OCI-LY7 (cell line): ENCODE measurements around the gene KRTAP3-3. TPM values are rescaled to one million over a fixed set of nuclear protein-coding genes. Genes with fewer than 3 reads are reported as not detected.

Experiments
- BruUV-seq: library from RNA; stranded (reverse); fragments of 400-500 nt; replicated peaks from 2 replicates; lab custom pipeline; 2021; lab: Mats Ljungman, UMichigan
- CTCF ChIA-PET: fragments of 300-600 bp; sonication (Branson Sonifier 250); formaldehyde crosslinking; loops from one replicate; lab custom pipeline; 2022; ENCODE audit warnings: antibody characterized with exemption; ENCODE audit not compliant: unreplicated experiment; lab: Charles Lee
- POLR2A ChIA-PET: fragments of 300-600 bp; sonication (Branson Sonifier 250); formaldehyde crosslinking; loops from one replicate; lab custom pipeline; 2022; ENCODE audit warnings: antibody characterized with exemption; lab: Charles Lee
- DNase-seq: peaks from one replicate; pipeline ENCODE4 v3.0.0-alpha.2; 2015; ENCODE audit warnings: low spot score
- H2AFZ ChIP-seq: fragments of 200-600 bp; sonication (generic), shearing (Covaris generic); 2 replicates; pipeline ENCODE4 v1.6.1; 2014; ENCODE audit warnings: mild to moderate bottlenecking, antibody characterized with exemption, low read length, moderate library complexity
- H3K27ac ChIP-seq: fragments of 200-600 bp; sonication (generic); 2 replicates; pipeline ENCODE4 v1.5.1; 2014; ENCODE audit warnings: mixed run types, low read depth, mild to moderate bottlenecking, moderate library complexity, low read length, inconsistent platforms; ENCODE audit not compliant: poor library complexity, severe bottlenecking
- H3K36me3 ChIP-seq: fragments of 200-600 bp; sonication (generic); 2 replicates; pipeline ENCODE4 v1.6.1; 2014; ENCODE audit warnings: mild to moderate bottlenecking, antibody characterized with exemption, low read length, moderate library complexity, mixed read lengths; ENCODE audit not compliant: insufficient read depth
- H3K4me1 ChIP-seq: fragments of 200-600 bp; sonication (generic); 2 replicates; pipeline ENCODE4 v1.5.1; 2014; ENCODE audit warnings: mild to moderate bottlenecking, low read length; ENCODE audit not compliant: insufficient read depth, poor library complexity, severe bottlenecking
- H3K4me2 ChIP-seq: fragments of 200-600 bp; sonication (generic); 2 replicates; pipeline ENCODE4 v1.6.1; 2014; ENCODE audit warnings: mild to moderate bottlenecking, low read length
- H3K4me3 ChIP-seq: fragments of 200-600 bp; sonication (generic); 2 replicates; pipeline ENCODE4 v1.5.1; 2014; ENCODE audit warnings: mild to moderate bottlenecking, low read depth, low read length; ENCODE audit not compliant: poor library complexity, severe bottlenecking
- H3K79me2 ChIP-seq: fragments of 200-600 bp; sonication (generic); 2 replicates; pipeline ENCODE4 v1.6.1; 2016; ENCODE audit warnings: low read depth, mild to moderate bottlenecking, low read length, moderate library complexity, mixed read lengths; ENCODE audit not compliant: insufficient read depth
- H3K9me2 ChIP-seq: fragments of 200-600 bp; sonication (generic); 2 replicates; pipeline ENCODE4 v1.6.1; 2016; ENCODE audit warnings: mild to moderate bottlenecking, low read length, mixed read lengths; ENCODE audit not compliant: insufficient read depth
- H3K9me3 ChIP-seq: fragments of 200-600 bp; sonication (generic); 2 replicates; pipeline ENCODE4 v1.6.1; 2014; ENCODE audit warnings: mild to moderate bottlenecking, mixed run types, low read length, mixed read lengths
- H4K20me1 ChIP-seq: fragments of 200-600 bp; sonication (generic); 2 replicates; pipeline ENCODE4 v1.6.1; 2014; ENCODE audit warnings: mild to moderate bottlenecking, antibody characterized with exemption, low read length, moderate library complexity, mixed read lengths; ENCODE audit not compliant: insufficient read depth
- CTCF ChIP-seq: fragments of 200-600 bp; sonication (generic); conservative IDR thresholded peaks from 2 replicates; pipeline ENCODE4 v1.5.1; 2014; ENCODE audit warnings: mild to moderate bottlenecking, antibody characterized with exemption, low read length, moderate library complexity, mixed read lengths
- EZH2phosphoT487 ChIP-seq: fragments of 200-600 bp; sonication (generic); IDR thresholded peaks from 2 replicates; pipeline ENCODE4 v1.6.1; 2018; ENCODE audit warnings: low read depth, borderline replicate concordance, mild to moderate bottlenecking, mixed run types, antibody characterized with exemption, low read length, moderate library complexity, mixed read lengths
- intact Hi-C: fragments of 100-400 bp; cut with micrococcal nuclease; formaldehyde crosslinking; loops from one replicate; pipeline ENCODE4 v1.10.0; 2022; ENCODE audit not compliant: unreplicated experiment
- total RNA-seq, 2 experiments: library from RNA; depleted of rRNA in 1 of 2; stranded (reverse); fragments of >200 nt in 1 of 2; shearing (Covaris generic) in 1 of 2; gene quantifications; 2 replicates each; pipeline ENCODE4 v1.2.3, GENCODE V29; 2014 to 2022

Gene KRTAP3-3
- total RNA-seq, 2 experiments from 2014 or later: not detected

DNA sequence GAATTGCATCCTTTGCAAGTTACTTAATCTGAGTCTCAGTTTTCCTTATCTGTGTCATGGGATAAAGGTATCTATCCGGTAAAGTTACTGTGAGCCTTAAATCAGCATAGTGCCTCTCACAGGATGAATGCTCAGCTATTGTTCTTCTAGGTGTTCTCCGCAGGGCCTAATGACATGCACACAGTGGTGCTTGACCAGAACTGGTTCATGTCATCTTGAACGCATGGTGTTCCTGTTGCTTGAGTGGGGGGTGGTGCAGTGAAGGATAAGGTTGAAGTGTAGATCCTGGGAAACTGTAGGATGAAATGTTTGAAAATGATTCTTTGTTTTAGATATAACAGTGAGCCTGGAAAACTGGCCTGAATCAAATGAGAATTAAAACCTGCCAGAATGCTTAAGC is 13.8 kb downstream of the KRTAP3-3 start:
- H3K4me1 ChIP-seq: no peaks in the 10 kb centered on the region
- no peaks in the 10 kb centered on the region for H3K9me2 ChIP-seq
- no peak overlapping the region for H3K27ac ChIP-seq
- CTCF ChIA-PET: no interaction called here
- intact Hi-C loops: no loop called here
- H3K9me3 ChIP-seq: no peaks in the 10 kb centered on the region
- BruUV-seq: no TSS peak
- no peaks in the 10 kb centered on the region for H3K79me2 ChIP-seq
- H3K4me3 ChIP-seq: no peak overlapping the region
- H4K20me1 ChIP-seq: no peaks in the 10 kb centered on the region
- H2AFZ ChIP-seq: no peak overlapping the region
- no peak for DNase-seq
- POLR2A ChIA-PET: interaction anchor here (0.6 kb wide), 1 partner anchor 1565 kb away, joined by 4 read pairs; no protein-coding TSS in a partner anchor
- TF ChIP-seq EZH2phosphoT487: no peak
- no peak for TF ChIP-seq CTCF
- H3K4me2 ChIP-seq: no peak overlapping the region
- H3K36me3 ChIP-seq: no peaks in the 10 kb centered on the region

- Histone ChIP-seq H3K79me2 (no peaks in the 10 kb centered on the region), H3K4me3 (no peak overlapping the region), H3K9me3 (no peaks in the 10 kb centered on the region), H3K4me1 (no peaks in the 10 kb centered on the region), H4K20me1 (no peaks in the 10 kb centered on the region), H3K4me2 (no peak overlapping the region), H3K9me2 (no peaks in the 10 kb centered on the region), H3K36me3 (no peaks in the 10 kb centered on the region), H2AFZ (no peak overlapping the region), H3K27ac (no peak overlapping the region)
- ChIA-PET POLR2A (no interaction called here), CTCF (no interaction called here)
- intact Hi-C loops: no loop called here
- no peak for DNase-seq
- no TSS peak for BruUV-seq
- TF ChIP-seq CTCF: no peak
- no peak for TF ChIP-seq EZH2phosphoT487
Observed at GRCh38 chr17:40978575-40979151, 15.3 kb downstream of the KRTAP3-3 start.

GRCh38 chr17:40975516-40975915 is 18.4 kb downstream of the KRTAP3-3 start:
- no peak for TF ChIP-seq EZH2phosphoT487
- TF ChIP-seq CTCF: no peak
- no peak for DNase-seq
- no peaks in the 10 kb centered on the region for H3K36me3 ChIP-seq
- H3K27ac ChIP-seq: no peak overlapping the region
- H2AFZ ChIP-seq: no peak overlapping the region
- no peaks in the 10 kb centered on the region for H3K9me3 ChIP-seq
- no peak overlapping the region for H3K4me3 ChIP-seq
- H3K4me2 ChIP-seq: no peak overlapping the region
- CTCF ChIA-PET: no interaction called here
- no peaks in the 10 kb centered on the region for H3K79me2 ChIP-seq
- BruUV-seq: no TSS peak
- POLR2A ChIA-PET: no interaction called here
- H4K20me1 ChIP-seq: no peaks in the 10 kb centered on the region
- no peaks in the 10 kb centered on the region for H3K9me2 ChIP-seq
- H3K4me1 ChIP-seq: no peaks in the 10 kb centered on the region
- intact Hi-C loops: no loop called here
